ENCODE results near the gene ASPN. TPM values are rescaled to one million over a fixed set of nuclear protein-coding genes. Genes with fewer than 3 reads are reported as not detected.

ASPN gene
- total and polyA plus RNA-seq, 8 donors: 0.51 to 16.5 (median 1.8) TPM

- ATAC-seq: no peak
- peak overlapping the region in 1 of 4 donors; percentile 5 for H3K27ac ChIP-seq
- no peak for TF ChIP-seq CTCF (IDR thresholded peaks at IDR 0.05)
- DNase-seq: no peak
- no peak overlapping the region for H3K4me3 ChIP-seq
- no peaks in the 10 kb centered on the region for H3K27me3 ChIP-seq
- no peaks in the 10 kb centered on the region for H3K36me3 ChIP-seq
- H3K4me1 ChIP-seq: peaks cover 0 to 4% (median 0%) of the 10 kb centered on the region in 3 donors
- no peaks in the 10 kb centered on the region for H3K9me3 ChIP-seq
- FAIRE-seq: no peak
- intact Hi-C loops (cut with DNase I): no loop called here
Measured at GRCh38 chr9:92479346-92479745, 3.0 kb downstream of the ASPN start.

GRCh38 chr9:92478783-92479182, 3.5 kb downstream of the ASPN start:
- no peak for TF ChIP-seq CTCF (IDR thresholded peaks at IDR 0.05)
- Histone ChIP-seq H3K36me3 (no peaks in the 10 kb centered on the region), H3K27me3 (no peaks in the 10 kb centered on the region), H3K4me3 (no peak overlapping the region), H3K4me1 (peaks cover 0 to 4% (median 0%) of the 10 kb centered on the region in 3 donors), H3K27ac (no peak overlapping the region), H3K9me3 (no peaks in the 10 kb centered on the region)
- DNase-seq (no peak), FAIRE-seq (no peak), ATAC-seq (no peak)
- WGBS, 2 donors: 92 to 94% methylated on average over 7 of the region's 7 CpGs
- intact Hi-C loops (cut with DNase I): no loop called here

GRCh38 chr9:92476962-92477361, 5.3 kb downstream of the ASPN start:
- H3K4me3 ChIP-seq: no peak overlapping the region
- DNase-seq (no peak), ATAC-seq (no peak), FAIRE-seq (no peak)
- WGBS, 2 donors: 95 to 100% methylated on average over 1 of the region's 1 CpG
- no peaks in the 10 kb centered on the region for H3K9me3 ChIP-seq
- intact Hi-C loops (cut with DNase I): no loop called here
- H3K36me3 ChIP-seq: no peaks in the 10 kb centered on the region
- peaks cover 0 to 4% (median 0%) of the 10 kb centered on the region in 3 donors for H3K4me1 ChIP-seq
- TF ChIP-seq CTCF (IDR thresholded peaks at IDR 0.05): no peak
- H3K27ac ChIP-seq: no peak overlapping the region
- no peaks in the 10 kb centered on the region for H3K27me3 ChIP-seq

- ATAC-seq: no peak
- intact Hi-C loops (cut with DNase I): no loop called here
- no peaks in the 10 kb centered on the region for H3K36me3 ChIP-seq
Measured at GRCh38 chr9:92474587-92474986, 7.7 kb downstream of the ASPN start.

GRCh38 chr9:92468206-92468605, 14.1 kb downstream of the ASPN start:
- FAIRE-seq (no peak), ATAC-seq (no peak), DNase-seq (no peak)
- H3K4me1 ChIP-seq: no peaks in the 10 kb centered on the region
- H3K27ac ChIP-seq: no peak overlapping the region
- no peaks in the 10 kb centered on the region for H3K9me3 ChIP-seq
- WGBS, 2 donors: 98% methylated on average over 2 of the region's 2 CpGs
- no peaks in the 10 kb centered on the region for H3K27me3 ChIP-seq
- no peak for TF ChIP-seq CTCF (IDR thresholded peaks at IDR 0.05)
- no peaks in the 10 kb centered on the region for H3K36me3 ChIP-seq
- intact Hi-C loops (cut with DNase I): no loop called here
- H3K4me3 ChIP-seq: no peak overlapping the region

More at GRCh38 chr9:92474587-92474986, 7.7 kb downstream of the ASPN start:
- 84 to 86% methylated on average over 3 of the region's 3 CpGs for WGBS, 2 donors
- Histone ChIP-seq H3K9me3 (no peaks in the 10 kb centered on the region), H3K27me3 (no peaks in the 10 kb centered on the region), H3K27ac (no peak overlapping the region), H3K4me3 (no peak overlapping the region), H3K4me1 (no peaks in the 10 kb centered on the region)
- DNase-seq (no peak), FAIRE-seq (no peak)
- no peak for TF ChIP-seq CTCF (IDR thresholded peaks at IDR 0.05)
